Transverse colon (tissue), 4 donors: Measurements from ENCODE around the gene GRB2. TPM values are rescaled to one million over a fixed set of nuclear protein-coding genes. Genes with fewer than 3 reads are reported as not detected.
"Not testable (repeated sequence)": the region's sequence is repeated elsewhere in the genome, so short reads cannot be mapped to it uniquely, and the experiment has no call there.

Experiments used
- DNase-seq: peaks from one replicate; pipeline ENCODE4 v3.0.0-alpha.2; 2019
- H3K27ac ChIP-seq, 4 donors: fragments of 200-600 bp; sonication (generic); 2 replicates each; pipeline ENCODE4 v1.5.1; 2016 to 2018; ENCODE audit warnings: inconsistent platforms in 4 of 4
- H3K27me3 ChIP-seq: fragments of 200-600 bp; sonication (generic); 2 replicates; pipeline ENCODE4 v1.5.1; 2017; ENCODE audit warnings: inconsistent platforms
- H3K36me3 ChIP-seq, 4 donors: fragments of 200-600 bp; sonication (generic); 2 replicates each; pipeline ENCODE4 v1.5.1; 2017 to 2019; ENCODE audit warnings: inconsistent platforms in 4 of 4
- H3K4me1 ChIP-seq, 4 donors: fragments of 200-600 bp; sonication (generic); 2 replicates each; pipeline ENCODE4 v1.5.1; 2017 to 2020; ENCODE audit warnings: inconsistent platforms in 4 of 4
- H3K4me3 ChIP-seq, 4 donors: fragments of 200-600 bp; sonication (generic); 1 replicate in 1 of 4; 2 replicates in 3 of 4; pipeline versions ENCODE4 v1.5.1 to v1.6.1; 2017 to 2019; ENCODE audit warnings: inconsistent platforms in 4 of 4
- H3K9me3 ChIP-seq, 2 donors: fragments of 200-600 bp; sonication (generic); 2 replicates each; pipeline ENCODE4 v1.5.1; 2017 to 2019; ENCODE audit warnings: inconsistent platforms in 2 of 2
- EP300 ChIP-seq: sonication (generic); formaldehyde crosslinking; IDR thresholded peaks from one replicate; pipeline ENCODE4 v1.6.1; 2017; ENCODE audit warnings: antibody characterized with exemption, low read depth
- POLR2A ChIP-seq: fragments of 450-650 bp; IDR thresholded peaks from one replicate; pipeline ENCODE4 v1.6.1; 2016; ENCODE audit warnings: antibody characterized with exemption, mild to moderate bottlenecking, moderate library complexity
- POLR2AphosphoS5 ChIP-seq, 3 donors: sonication (generic); formaldehyde crosslinking; IDR thresholded peaks; one replicate each; pipeline ENCODE4 v1.6.1; 2016; ENCODE audit warnings: antibody characterized with exemption in 3 of 3
- WGBS, 2 donors: methylation state at CpG; one replicate each; pipeline ENCODE4 v1.1.5; 2018; ENCODE audit warnings: low coverage in 1 of 2; 5-methylcytosine and 5-hydroxymethylcytosine counted together
- in situ Hi-C, 4 donors: fragments of 200-750 bp; cut with MboI; loops; one replicate each; pipeline versions ENCODE4 v1.15.0 to v1.15.1; 2017; ENCODE audit warnings: low sequenced_read_pairs in 3 of 4, low pct_ligation_motif_present in 1 of 4, low pct_unique_long_range_greater_than_20kb in 1 of 4
- intact Hi-C: fragments of 100-400 bp; cut with DNase I; formaldehyde crosslinking; loops from one replicate; pipeline ENCODE4 v1.15.1; 2023; ENCODE audit warnings: low total_unique reads
- total RNA-seq, 4 donors: library from RNA; depleted of rRNA; stranded (reverse); fragments of >200 nt; gene quantifications; one replicate each; pipeline ENCODE4 v1.1.0, GENCODE V29; 2016
- TF ChIP-seq, protein P1 (sequence below), 5 experiments: fragments of 200-600 bp in 3 of 5; fragments of 450-650 bp in 2 of 5; sonication (generic) in 3 of 5; IDR thresholded peaks; 1 replicate in 2 of 5; 2 replicates in 3 of 5; pipeline ENCODE4 v1.5.1; 2016 to 2017; ENCODE audit warnings: antibody characterized with exemption in 5 of 5, inconsistent platforms in 3 of 5, mild to moderate bottlenecking in 2 of 5, moderate library complexity in 1 of 5

GRB2 gene
- total RNA-seq, 4 donors from 2014 or later = 105 to 183 (median 136) TPM

DNA sequence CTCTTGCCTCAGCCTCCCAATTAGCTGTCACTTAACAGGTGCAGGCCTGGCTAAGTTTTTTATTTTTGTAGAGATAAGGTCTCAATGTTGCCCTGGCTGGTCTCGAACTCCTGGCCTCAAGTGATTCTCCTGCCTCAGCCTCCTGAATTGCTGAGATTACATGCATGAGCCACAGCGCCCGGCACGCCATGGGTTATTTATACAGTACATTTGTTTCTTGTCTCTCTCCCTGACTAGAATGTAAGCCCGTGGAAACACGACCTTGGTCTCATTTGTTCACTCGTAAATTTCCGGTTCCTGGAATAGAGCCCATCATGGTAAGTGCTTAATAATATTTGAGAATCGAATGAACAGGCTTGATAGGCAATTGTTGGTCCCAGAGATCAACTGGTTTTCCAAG is 118.3 kb downstream of the GRB2 start:
- intact Hi-C loops (no loop called here), in situ Hi-C loops (no loop called here)

DNA sequence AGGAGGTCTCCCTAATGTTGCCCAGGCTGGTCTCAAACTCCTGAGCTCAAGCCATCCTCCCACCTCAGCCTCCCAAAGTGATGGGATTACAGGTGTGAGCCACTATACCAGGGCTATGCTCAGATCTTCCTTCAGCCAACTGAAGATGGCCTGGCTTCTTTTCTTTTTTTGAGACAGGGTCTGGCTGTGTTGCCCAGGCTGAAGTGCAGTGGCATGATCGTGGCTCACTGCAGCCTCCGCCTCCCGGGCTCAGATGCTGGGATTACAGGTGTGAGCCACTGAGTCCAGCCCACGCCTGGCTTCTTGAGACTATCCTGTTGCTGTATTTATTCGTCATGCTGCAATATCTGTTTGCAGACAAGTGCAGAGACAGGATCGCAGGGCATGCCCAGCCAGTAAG is 120.4 kb downstream of the GRB2 start:
- Histone ChIP-seq H3K4me1 (peaks cover 4 to 10% (median 9%) of the 10 kb centered on the region in 4 donors), H3K9me3 (no peaks in the 10 kb centered on the region), H3K27ac (no peak overlapping the region), H3K4me3 (no peak overlapping the region), H3K36me3 (peaks cover 0 to 10% (median 4%) of the 10 kb centered on the region in 4 donors), H3K27me3 (no peaks in the 10 kb centered on the region)
- intact Hi-C loops (no loop called here), in situ Hi-C loops (no loop called here)
- no peak for TF ChIP-seq EP300
- TF ChIP-seq POLR2A = no peak
- TF ChIP-seq, protein P1, sequence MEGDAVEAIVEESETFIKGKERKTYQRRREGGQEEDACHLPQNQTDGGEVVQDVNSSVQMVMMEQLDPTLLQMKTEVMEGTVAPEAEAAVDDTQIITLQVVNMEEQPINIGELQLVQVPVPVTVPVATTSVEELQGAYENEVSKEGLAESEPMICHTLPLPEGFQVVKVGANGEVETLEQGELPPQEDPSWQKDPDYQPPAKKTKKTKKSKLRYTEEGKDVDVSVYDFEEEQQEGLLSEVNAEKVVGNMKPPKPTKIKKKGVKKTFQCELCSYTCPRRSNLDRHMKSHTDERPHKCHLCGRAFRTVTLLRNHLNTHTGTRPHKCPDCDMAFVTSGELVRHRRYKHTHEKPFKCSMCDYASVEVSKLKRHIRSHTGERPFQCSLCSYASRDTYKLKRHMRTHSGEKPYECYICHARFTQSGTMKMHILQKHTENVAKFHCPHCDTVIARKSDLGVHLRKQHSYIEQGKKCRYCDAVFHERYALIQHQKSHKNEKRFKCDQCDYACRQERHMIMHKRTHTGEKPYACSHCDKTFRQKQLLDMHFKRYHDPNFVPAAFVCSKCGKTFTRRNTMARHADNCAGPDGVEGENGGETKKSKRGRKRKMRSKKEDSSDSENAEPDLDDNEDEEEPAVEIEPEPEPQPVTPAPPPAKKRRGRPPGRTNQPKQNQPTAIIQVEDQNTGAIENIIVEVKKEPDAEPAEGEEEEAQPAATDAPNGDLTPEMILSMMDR (IDR thresholded peaks at IDR 0.05) = no peak
- TF ChIP-seq POLR2AphosphoS5 (IDR thresholded peaks at IDR 0.05) = no peak
- WGBS, 2 donors = 85% methylated on average over 6 of the region's 6 CpGs; no CpG with 5 or more reads in 1 of the 2 donors
- no peak for DNase-seq

More for the DNA sequence above, 118.3 kb downstream of the GRB2 start:
- Histone ChIP-seq H3K27ac (no peak overlapping the region), H3K9me3 (no peaks in the 10 kb centered on the region), H3K36me3 (peaks cover 0 to under 1% (median 0%) of the 10 kb centered on the region in 4 donors), H3K27me3 (no peaks in the 10 kb centered on the region), H3K4me3 (no peak overlapping the region), H3K4me1 (peaks cover 4 to 15% (median 9%) of the 10 kb centered on the region in 4 donors)
- no peak for DNase-seq
- TF ChIP-seq, protein P1 (IDR thresholded peaks at IDR 0.05) = no peak
- TF ChIP-seq POLR2AphosphoS5 (IDR thresholded peaks at IDR 0.05) (no peak), EP300 (no peak), POLR2A (no peak)
- WGBS, 2 donors = 75 to 77% methylated on average over 9 of the region's 9 CpGs

DNA sequence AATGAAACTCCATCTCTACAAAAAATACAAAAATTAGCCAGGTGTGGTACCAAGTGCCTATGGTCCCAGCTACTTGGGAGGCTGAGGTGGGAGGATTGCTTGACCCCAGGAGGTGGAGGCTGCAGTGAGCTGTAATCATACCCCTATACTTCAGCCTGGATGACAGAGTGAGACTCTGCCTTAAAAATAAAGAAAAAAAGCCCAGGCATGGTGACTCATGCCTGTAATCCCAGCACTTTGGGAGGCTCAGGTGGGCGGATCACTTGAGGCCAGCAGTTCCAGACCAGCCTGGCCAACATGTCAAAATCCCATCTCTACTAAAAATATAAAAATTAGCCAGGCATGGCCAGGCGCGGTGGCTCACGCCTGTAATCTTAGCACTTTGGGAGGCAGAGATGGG is 125.3 kb downstream of the GRB2 start:
- H3K36me3 ChIP-seq, H3K4me3 ChIP-seq, H3K4me1 ChIP-seq, H3K27ac ChIP-seq, H3K27me3 ChIP-seq, DNase-seq, H3K9me3 ChIP-seq, intact Hi-C loops, in situ Hi-C loops: not testable (repeated sequence)
- WGBS, 2 donors = 91% methylated on average over 4 of the region's 4 CpGs; no CpG with 5 or more reads in 1 of the 2 donors

DNA sequence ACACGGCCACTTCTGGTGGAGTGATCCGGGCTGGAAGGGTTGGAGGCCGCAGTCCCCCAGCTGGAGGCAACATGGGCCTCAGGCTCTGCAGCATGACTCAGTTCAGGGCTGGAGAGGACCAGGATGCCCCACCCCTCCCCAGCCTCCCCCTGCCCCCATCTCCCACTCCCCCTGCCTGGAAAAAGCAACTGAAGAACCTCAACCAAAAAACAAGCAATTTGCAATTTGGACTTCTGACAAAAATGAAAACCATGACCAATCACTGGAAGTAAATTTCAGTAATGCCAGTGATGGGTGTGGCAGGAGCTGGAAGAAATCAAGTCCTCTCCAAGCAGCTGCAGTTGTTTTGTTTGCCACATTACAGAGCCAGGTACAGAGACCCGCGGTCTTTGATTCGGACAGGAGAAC is 127.8 kb downstream of the GRB2 start:
- peaks cover 0 to 10% (median 4%) of the 10 kb centered on the region in 4 donors for H3K36me3 ChIP-seq
- no peaks in the 10 kb centered on the region for H3K27me3 ChIP-seq
- DNase-seq = no peak
- H3K9me3 ChIP-seq = no peaks in the 10 kb centered on the region
- in situ Hi-C loops = no loop called here
- no peak overlapping the region for H3K27ac ChIP-seq
- TF ChIP-seq EP300 = no peak
- TF ChIP-seq, protein P1 (IDR thresholded peaks at IDR 0.05) = no peak
- no peak for TF ChIP-seq POLR2A
- no peak for TF ChIP-seq POLR2AphosphoS5 (IDR thresholded peaks at IDR 0.05)
- no peak overlapping the region for H3K4me3 ChIP-seq
- intact Hi-C loops = no loop called here
- H3K4me1 ChIP-seq = peaks cover 0 to 3% (median under 1%) of the 10 kb centered on the region in 4 donors
- 82% methylated on average over 6 of the region's 6 CpGs; no CpG with 5 or more reads in 1 of the 2 donors for WGBS, 2 donors
